GM06990 (cell line): ENCODE results near the gene SLC6A7.

ENCODE experiments used
- DNase-seq: peaks from one replicate; pipeline ENCODE4 v3.0.0-alpha.2; 2011; ENCODE audit not compliant: insufficient read length; ENCODE audit errors: extremely low read depth
- H3K27me3 ChIP-seq: replicated peaks from 2 replicates; pipeline ENCODE4 v1.6.0; 2011; ENCODE audit warnings: low read length; ENCODE audit not compliant: control insufficient read depth, insufficient read depth
- H3K36me3 ChIP-seq: 2 replicates; pipeline ENCODE4 v1.5.1; 2011; ENCODE audit warnings: low read length; ENCODE audit not compliant: control insufficient read depth, insufficient read depth
- H3K4me3 ChIP-seq: replicated peaks from 2 replicates; pipeline ENCODE4 v1.5.1; 2011; ENCODE audit warnings: low read depth, mild to moderate bottlenecking, control low read depth, low read length
- TF ChIP-seq, protein P1 (sequence below): IDR thresholded peaks from 2 replicates; pipeline ENCODE4 v1.5.1; 2011; ENCODE audit warnings: low read length, control low read depth, mild to moderate bottlenecking, inconsistent platforms; ENCODE audit not compliant: insufficient read depth, poor library complexity, severe bottlenecking

SLC6A7 gene

DNA sequence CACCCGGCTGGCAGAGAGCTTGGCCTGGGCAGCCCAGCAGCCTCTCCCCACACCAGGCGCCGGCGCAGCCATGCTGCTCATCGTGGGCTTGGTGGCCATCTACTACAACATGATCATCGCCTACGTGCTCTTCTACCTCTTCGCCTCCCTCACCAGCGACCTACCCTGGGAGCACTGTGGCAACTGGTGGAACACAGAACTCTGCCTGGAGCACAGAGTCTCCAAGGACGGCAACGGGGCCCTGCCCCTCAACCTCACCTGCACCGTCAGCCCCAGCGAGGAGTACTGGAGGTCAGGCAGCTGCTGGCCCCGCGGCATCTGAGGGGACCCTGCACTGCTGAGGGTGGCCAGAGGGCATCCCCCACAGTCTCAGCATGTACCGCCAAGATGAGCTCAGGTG is 7.1 kb downstream of the SLC6A7 start:
- TF ChIP-seq, protein P1, sequence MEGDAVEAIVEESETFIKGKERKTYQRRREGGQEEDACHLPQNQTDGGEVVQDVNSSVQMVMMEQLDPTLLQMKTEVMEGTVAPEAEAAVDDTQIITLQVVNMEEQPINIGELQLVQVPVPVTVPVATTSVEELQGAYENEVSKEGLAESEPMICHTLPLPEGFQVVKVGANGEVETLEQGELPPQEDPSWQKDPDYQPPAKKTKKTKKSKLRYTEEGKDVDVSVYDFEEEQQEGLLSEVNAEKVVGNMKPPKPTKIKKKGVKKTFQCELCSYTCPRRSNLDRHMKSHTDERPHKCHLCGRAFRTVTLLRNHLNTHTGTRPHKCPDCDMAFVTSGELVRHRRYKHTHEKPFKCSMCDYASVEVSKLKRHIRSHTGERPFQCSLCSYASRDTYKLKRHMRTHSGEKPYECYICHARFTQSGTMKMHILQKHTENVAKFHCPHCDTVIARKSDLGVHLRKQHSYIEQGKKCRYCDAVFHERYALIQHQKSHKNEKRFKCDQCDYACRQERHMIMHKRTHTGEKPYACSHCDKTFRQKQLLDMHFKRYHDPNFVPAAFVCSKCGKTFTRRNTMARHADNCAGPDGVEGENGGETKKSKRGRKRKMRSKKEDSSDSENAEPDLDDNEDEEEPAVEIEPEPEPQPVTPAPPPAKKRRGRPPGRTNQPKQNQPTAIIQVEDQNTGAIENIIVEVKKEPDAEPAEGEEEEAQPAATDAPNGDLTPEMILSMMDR, result no peak
- DNase-seq, result no peak
- H3K27me3 ChIP-seq, result peaks cover 7% of the 10 kb centered on the region
- H3K36me3 ChIP-seq, result no peaks in the 10 kb centered on the region
- H3K4me3 ChIP-seq, result no peak overlapping the region

- DNase-seq, result no peak
- H3K27me3 ChIP-seq, result peaks cover 7% of the 10 kb centered on the region
- H3K36me3 ChIP-seq, result no peaks in the 10 kb centered on the region
- H3K4me3 ChIP-seq, result no peak overlapping the region
- TF ChIP-seq, protein P1, result no peak
Observed at GRCh38 chr5:150197476-150197875, 7.6 kb downstream of the SLC6A7 start.

GRCh38 chr5:150202501-150202900 is 12.6 kb downstream of the SLC6A7 start:
- DNase-seq, result no peak
- Histone ChIP-seq H3K4me3 (no peak overlapping the region), H3K36me3 (no peaks in the 10 kb centered on the region), H3K27me3 (peaks cover 6% of the 10 kb centered on the region)
- TF ChIP-seq, protein P1, result no peak

- H3K27me3 ChIP-seq, result peaks cover 6% of the 10 kb centered on the region
- DNase-seq, result no peak
- TF ChIP-seq, protein P1, result no peak
- H3K4me3 ChIP-seq, result no peak overlapping the region
- H3K36me3 ChIP-seq, result no peaks in the 10 kb centered on the region
Observed at GRCh38 chr5:150203832-150204589, 14.1 kb downstream of the SLC6A7 start.

GRCh38 chr5:150204590-150204960 is 14.7 kb downstream of the SLC6A7 start:
- no peak overlapping the region for H3K4me3 ChIP-seq
- TF ChIP-seq, protein P1, result no peak
- H3K27me3 ChIP-seq, result peaks cover 6% of the 10 kb centered on the region
- no peak for DNase-seq
- no peaks in the 10 kb centered on the region for H3K36me3 ChIP-seq
